ENCODE data around the gene ACSM3.
A peak's percentile ranks its signal among the peaks of the same experiment; 100 is the strongest.

The ACSM3 gene

DNA sequence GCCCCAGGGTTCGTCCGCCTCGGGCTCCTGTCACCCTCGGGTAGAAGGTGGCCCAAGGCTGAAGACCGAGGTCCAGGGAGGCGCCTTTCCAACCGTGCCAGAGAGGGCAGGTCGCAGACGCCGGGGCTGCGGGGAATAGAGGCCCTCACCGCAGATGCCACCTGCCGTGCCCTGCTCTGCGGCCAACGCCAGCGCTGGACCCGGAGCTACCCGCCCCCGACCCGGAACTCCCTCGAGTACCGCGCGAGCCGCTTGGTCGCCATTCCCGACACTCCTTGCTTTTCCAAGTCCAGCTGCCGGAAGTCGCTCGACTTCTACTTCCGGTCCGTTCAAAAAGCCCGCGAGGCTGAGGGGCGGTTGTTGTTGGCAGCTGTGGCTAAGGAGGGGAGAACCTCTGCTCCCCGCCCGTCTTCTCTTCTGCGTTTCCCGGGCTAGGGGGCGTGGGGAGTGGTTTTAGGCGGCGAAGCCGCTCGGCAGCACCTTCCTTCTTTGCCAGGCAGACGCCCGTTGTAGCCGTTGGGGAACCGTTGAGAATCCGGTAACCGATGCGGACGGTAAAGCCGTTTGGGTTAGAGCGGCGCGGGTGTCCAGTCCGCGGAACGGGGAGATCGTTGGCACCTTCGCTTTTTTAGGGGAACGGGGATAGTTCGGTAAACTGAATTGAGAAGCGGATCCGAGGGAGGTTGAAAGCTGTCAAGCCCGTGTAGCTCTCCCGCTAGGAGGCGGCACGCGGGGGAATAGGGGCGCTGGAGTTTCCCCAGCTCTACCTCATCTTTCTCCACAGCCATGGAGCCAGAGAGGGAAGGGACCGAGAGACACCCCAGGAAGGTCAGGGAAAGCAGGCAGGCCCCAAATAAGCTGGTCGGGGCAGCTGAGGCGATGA lies 42.6 kb downstream of the ACSM3 start, which contains the start of the genes ERI2 and REXO5:
Gene ERI2, minus strand, starts transcription at position 305 of the 883 bp plus-strand sequence. Its CDS starts 42 bp downstream, at position 263.
Gene REXO5, plus strand, starts transcription at position 360 of the 883 bp plus-strand sequence. Its CDS starts 427 bp downstream, at position 787.
- DNase-seq (ENCODE audit: low read depth) = peak; percentile 91

GRCh38 chr16:20807862-20808261 lies 44.0 kb downstream of the ACSM3 start:
- no peak for DNase-seq (ENCODE audit: low read depth)

GRCh38 chr16:20811889-20812439 lies 48.1 kb downstream of the ACSM3 start:
- DNase-seq (ENCODE audit: low read depth) = no peak

GRCh38 chr16:20812510-20812909 lies 48.7 kb downstream of the ACSM3 start:
- no peak for DNase-seq (ENCODE audit: low read depth)

DNA sequence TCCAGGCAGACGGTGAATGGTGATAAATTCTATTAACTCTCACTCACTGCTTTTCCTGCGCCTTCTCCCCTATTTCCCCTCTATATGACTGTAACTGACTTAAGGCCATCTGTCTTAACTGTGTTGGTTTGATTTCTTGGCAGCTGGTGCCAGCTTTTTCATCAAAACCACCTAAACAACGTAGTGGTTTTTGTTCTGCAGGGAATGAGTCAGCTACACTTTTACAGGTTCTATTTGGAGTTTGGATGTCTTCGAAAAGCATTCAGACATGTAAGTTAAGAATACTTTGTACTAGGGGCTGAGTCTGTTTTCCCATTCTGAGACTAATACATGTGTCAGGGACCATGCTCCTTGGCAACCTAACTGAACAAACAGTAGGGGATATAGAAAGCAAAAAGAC lies 51.0 kb downstream of the ACSM3 start:
- DNase-seq (ENCODE audit: low read depth) = no peak

- no peak for DNase-seq (ENCODE audit: low read depth)
Measured at GRCh38 chr16:20818929-20819585, 55.2 kb downstream of the ACSM3 start.

- DNase-seq (ENCODE audit: low read depth) = no peak
Measured at GRCh38 chr16:20821682-20822081, 57.9 kb downstream of the ACSM3 start.

DNA sequence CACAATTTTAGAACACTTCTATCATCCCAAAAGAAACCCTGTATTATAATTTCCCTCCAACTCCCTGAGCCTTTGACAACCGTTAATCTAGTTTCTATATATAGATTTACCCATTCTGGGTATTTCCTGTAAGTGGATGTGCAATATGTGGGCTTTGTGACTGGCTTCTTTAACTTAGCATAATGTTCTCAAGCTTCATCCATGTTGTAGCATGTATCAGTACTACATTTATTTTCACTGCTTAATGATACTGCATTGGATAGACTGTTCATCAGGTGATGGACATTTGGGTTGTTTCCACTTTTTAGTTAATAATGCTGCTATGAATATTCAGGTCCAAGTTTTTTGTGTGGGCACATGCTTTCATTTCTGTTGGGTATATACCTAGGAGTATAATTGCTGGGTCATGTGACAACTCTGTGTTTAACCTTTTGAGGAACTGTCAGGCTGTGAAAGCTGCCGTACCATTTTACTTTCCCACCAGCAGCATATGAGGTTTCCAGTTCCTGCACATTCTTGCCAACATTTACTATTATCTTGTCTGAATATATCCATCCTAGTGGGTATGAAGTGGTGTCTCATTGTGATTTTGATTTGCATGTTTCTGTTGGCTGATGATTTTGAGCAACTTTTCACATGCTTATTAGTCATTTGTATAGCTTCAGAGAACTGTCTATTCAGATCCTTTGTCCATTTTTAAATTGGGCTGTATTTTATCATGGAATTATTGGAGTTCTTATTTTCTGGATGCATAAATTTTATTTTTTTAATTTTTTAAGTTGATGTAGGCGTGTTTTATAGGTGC lies 58.9 kb downstream of the ACSM3 start:
- DNase-seq (ENCODE audit: low read depth) = no peak

GRCh38 chr16:20826039-20826566 lies 62.3 kb downstream of the ACSM3 start:
- no peak for DNase-seq (ENCODE audit: low read depth)

GRCh38 chr16:20829536-20829935 lies 65.7 kb downstream of the ACSM3 start:
- no peak for DNase-seq (ENCODE audit: low read depth)

DNA sequence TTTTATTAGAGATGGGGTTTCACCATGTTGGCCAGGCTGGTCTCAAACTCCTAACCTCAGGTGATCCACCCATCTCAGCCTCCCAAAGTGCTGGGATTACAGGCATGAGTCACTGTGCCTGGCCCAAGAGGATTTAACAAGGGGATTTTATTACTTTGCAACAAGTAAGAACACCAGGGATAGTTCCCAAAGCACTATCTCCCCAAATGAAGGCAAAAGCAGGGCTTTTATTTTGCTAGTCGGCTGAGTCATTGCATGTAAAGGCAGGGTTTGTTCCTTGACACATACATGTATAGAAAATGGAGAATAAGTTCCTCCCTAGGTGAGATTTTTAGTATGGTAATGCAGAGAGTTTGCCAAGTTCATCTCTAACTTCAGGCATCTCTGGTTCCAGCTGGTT lies 66.6 kb downstream of the ACSM3 start:
- DNase-seq (ENCODE audit: low read depth) = no peak

DNA sequence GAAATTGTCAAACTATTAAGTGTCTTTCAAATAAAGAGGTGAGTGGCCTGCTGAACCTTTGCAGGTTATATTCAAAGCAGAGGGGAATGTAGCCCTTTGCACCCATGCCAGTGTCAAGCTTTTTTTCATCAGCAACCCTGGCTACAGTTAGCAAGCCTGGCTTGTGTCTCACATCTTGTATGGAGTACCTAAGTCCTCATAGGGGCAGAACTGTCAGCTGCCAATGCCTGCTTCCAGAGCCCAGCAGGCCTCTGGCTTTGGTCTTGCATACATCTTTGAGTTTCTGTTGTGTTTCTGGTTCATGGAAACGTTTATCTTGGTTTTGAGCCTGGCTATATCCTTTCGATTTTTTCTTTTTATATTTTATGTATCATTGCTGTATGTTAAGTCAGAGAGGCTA lies 69.3 kb downstream of the ACSM3 start:
- no peak for DNase-seq (ENCODE audit: low read depth)

GRCh38 chr16:20838240-20838639 lies 74.4 kb downstream of the ACSM3 start:
- DNase-seq (ENCODE audit: low read depth) = no peak

DNA sequence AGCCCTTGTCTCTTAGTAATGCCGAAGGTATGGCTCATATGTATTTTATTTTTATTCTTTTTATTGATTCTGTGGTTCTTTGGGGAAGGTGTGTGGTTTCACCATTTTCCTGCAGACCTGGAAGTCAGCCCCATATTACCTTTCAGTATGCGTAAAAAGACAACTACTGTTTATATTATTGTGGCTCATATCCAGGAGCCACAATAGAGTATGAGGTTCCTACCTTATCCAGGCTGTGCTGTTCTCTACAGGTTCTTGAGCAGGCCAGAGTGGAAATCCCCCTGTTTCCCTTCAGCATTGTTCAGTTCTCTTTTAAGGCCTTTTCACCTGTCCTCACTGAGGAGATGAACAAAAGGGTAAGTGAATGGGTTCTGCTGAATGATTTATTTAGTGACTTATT lies 75.7 kb downstream of the ACSM3 start:
- DNase-seq (ENCODE audit: low read depth) = no peak

GRCh38 chr16:20844054-20844453 lies 80.2 kb downstream of the ACSM3 start:
- no peak for DNase-seq (ENCODE audit: low read depth)

DNA sequence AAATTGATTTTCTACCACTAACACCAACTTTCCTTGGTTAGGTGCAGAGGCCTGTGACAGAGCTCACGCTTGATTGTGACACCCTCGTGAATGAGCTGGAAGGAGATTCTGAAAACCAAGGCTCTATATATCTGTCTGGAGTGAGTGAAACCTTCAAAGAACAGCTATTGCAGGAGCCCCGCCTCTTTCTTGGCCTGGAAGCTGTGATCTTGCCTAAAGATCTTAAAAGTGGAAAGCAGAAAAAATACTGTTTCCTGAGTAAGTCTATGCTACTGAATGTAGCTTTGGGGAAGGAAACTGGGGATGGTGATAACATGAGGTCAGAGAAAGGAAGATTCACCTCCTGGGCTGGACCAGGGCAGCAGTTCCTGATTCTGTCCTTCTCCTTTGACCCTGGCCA lies 80.8 kb downstream of the ACSM3 start:
- no peak for DNase-seq (ENCODE audit: low read depth)

DNA sequence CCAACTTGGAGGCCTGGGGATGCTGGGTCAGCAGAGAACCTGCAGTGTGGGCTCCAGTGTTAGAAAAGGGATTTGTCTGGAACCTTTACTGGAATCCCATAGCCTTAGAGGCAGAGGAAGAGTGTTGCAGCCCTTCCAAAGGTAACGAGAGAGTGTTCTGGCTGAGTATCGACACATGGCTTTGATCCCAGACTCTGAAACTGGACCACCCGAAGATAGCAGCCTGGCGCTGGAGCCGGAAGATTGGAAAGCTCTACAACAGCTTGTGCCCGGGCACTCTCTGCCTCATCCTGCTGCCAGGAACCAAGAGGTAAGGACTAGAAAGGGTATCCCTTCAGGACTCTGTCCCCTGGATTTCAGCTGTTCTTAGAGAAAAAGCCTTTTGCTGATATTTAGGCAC lies 82.2 kb downstream of the ACSM3 start:
- DNase-seq (ENCODE audit: low read depth) = no peak

GRCh38 chr16:20846551-20846950 lies 82.7 kb downstream of the ACSM3 start:
- no peak for DNase-seq (ENCODE audit: low read depth)
